Measurements from ENCODE around the gene ALCAM.
A peak's percentile ranks its signal among the peaks of the same experiment; 100 is the strongest.

The ALCAM gene

GRCh38 chr3:105459566-105460290 is 93.0 kb downstream of the ALCAM start:
- ChIA-PET CTCF (no interaction called here), POLR2A (no interaction called here)
- Histone ChIP-seq H3K4me1 (ENCODE audit: control insufficient read depth, insufficient read depth, low read length) (no peaks in the 10 kb centered on the region), H3K4me3 (ENCODE audit: low read depth, low read length) (no peak overlapping the region), H3K27ac (ENCODE audit: extremely low read depth, low read depth, low read length) (no peak overlapping the region), H3K9me3 (ENCODE audit: control insufficient read depth, insufficient read depth, low read depth, low read length) (no peaks in the 10 kb centered on the region), H3K36me3 (ENCODE audit: control insufficient read depth in 2 of 2, insufficient read depth in 1 of 2, low read length in 2 of 2) (no peaks in the 10 kb centered on the region)
- TF ChIP-seq ZNF549 (tag by site-specific recombination; IDR thresholded peaks at IDR 0.05): no peak
- TF ChIP-seq OVOL3 (tag by site-specific recombination; IDR thresholded peaks at IDR 0.05): no peak
- TF ChIP-seq ZNF610 (tag by site-specific recombination; IDR thresholded peaks at IDR 0.05; ENCODE audit: borderline replicate concordance): no peak
- TF ChIP-seq YY2 (tag by site-specific recombination; IDR thresholded peaks at IDR 0.05): no peak
- TF ChIP-seq ZNF488 (tag by site-specific recombination; IDR thresholded peaks at IDR 0.05): no peak
- peak; percentile 53; the same call in 1 of the 2 replicates for TF ChIP-seq ATF2 (tag by site-specific recombination; IDR thresholded peaks at IDR 0.05; ENCODE audit: low read depth)

- ChIA-PET CTCF (no interaction called here), POLR2A (no interaction called here)
- Histone ChIP-seq H3K9me3 (ENCODE audit: control insufficient read depth, insufficient read depth, low read depth, low read length) (no peaks in the 10 kb centered on the region), H3K27ac (ENCODE audit: extremely low read depth, low read depth, low read length) (no peak overlapping the region), H3K4me3 (ENCODE audit: low read depth, low read length) (no peak overlapping the region), H3K4me1 (ENCODE audit: control insufficient read depth, insufficient read depth, low read length) (no peaks in the 10 kb centered on the region), H3K36me3 (ENCODE audit: control insufficient read depth in 2 of 2, insufficient read depth in 1 of 2, low read length in 2 of 2) (no peaks in the 10 kb centered on the region)
- TF ChIP-seq ZIC2 (tag by site-specific recombination; IDR thresholded peaks at IDR 0.05): no peak
Observed at GRCh38 chr3:105463620-105464019, 96.9 kb downstream of the ALCAM start.

GRCh38 chr3:105465251-105465853 is 98.6 kb downstream of the ALCAM start:
- TF ChIP-seq ZNF530 (tag by site-specific recombination; IDR thresholded peaks at IDR 0.05; ENCODE audit: low read depth) (no peak), ZIC2 (tag by site-specific recombination; IDR thresholded peaks at IDR 0.05) (no peak), ELK4 (IDR thresholded peaks at IDR 0.05; ENCODE audit: borderline replicate concordance, low read depth, low read length) (no peak), ZNF211 (tag by site-specific recombination; IDR thresholded peaks at IDR 0.05; ENCODE audit: low read depth) (no peak), PBX3 (CRISPR knock-in tag; IDR thresholded peaks at IDR 0.05) (no peak), HOXA7 (CRISPR knock-in tag; IDR thresholded peaks at IDR 0.05; ENCODE audit: borderline replicate concordance) (no peak), SP7 (tag by site-specific recombination; IDR thresholded peaks at IDR 0.05) (no peak), ZNF223 (tag by site-specific recombination; IDR thresholded peaks at IDR 0.05) (no peak), BCL11A (tag by site-specific recombination; IDR thresholded peaks at IDR 0.05; ENCODE audit: low read depth) (no peak), ZNF146 (tag by site-specific recombination; IDR thresholded peaks at IDR 0.05) (no peak), ZNF121 (tag by site-specific recombination; IDR thresholded peaks at IDR 0.05) (no peak), ZNF785 (tag by site-specific recombination; IDR thresholded peaks at IDR 0.05) (no peak), ZNF664 (tag by site-specific recombination; IDR thresholded peaks at IDR 0.05) (no peak)
- Histone ChIP-seq H3K9me3 (ENCODE audit: control insufficient read depth, insufficient read depth, low read depth, low read length) (no peaks in the 10 kb centered on the region), H3K36me3 (ENCODE audit: control insufficient read depth in 2 of 2, insufficient read depth in 1 of 2, low read length in 2 of 2) (no peaks in the 10 kb centered on the region), H3K27ac (ENCODE audit: extremely low read depth, low read depth, low read length) (no peak overlapping the region), H3K4me1 (ENCODE audit: control insufficient read depth, insufficient read depth, low read length) (no peaks in the 10 kb centered on the region), H3K4me3 (ENCODE audit: low read depth, low read length) (no peak overlapping the region)
- ChIA-PET CTCF (interaction anchor here (1.1 kb wide), 1 partner anchor 14 kb away, joined by 3 read pairs; no protein-coding TSS in a partner anchor), POLR2A (interaction anchor here (0.6 kb wide), 1 partner anchor 9 kb away, joined by 3 read pairs; no protein-coding TSS in a partner anchor)

All from HEK293 (cell line).